ENCODE measurements around the gene TCEAL5.

DNA sequence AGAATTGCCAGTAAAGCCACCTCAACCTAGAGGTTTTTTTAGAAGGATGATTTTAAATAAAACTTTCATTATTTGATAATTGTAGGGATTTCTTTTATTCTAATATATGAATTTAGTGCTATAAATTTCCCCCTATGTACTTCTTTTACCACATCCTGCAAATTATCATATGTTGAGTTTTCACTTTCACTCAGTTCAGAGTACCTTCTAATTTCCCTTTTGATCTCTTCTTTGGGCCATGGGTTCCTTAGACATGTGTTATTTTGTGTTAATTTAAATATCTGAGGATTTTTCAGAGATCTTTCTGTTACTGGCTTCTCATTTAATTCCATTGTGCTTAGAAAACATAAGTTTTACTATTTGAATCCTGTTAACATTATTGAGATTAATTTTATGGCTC lies 28.2 kb upstream of the TCEAL5 start:
- TF ChIP-seq POLR2A (IDR thresholded peaks at IDR 0.05), result no peak
- TF ChIP-seq, protein P1, sequence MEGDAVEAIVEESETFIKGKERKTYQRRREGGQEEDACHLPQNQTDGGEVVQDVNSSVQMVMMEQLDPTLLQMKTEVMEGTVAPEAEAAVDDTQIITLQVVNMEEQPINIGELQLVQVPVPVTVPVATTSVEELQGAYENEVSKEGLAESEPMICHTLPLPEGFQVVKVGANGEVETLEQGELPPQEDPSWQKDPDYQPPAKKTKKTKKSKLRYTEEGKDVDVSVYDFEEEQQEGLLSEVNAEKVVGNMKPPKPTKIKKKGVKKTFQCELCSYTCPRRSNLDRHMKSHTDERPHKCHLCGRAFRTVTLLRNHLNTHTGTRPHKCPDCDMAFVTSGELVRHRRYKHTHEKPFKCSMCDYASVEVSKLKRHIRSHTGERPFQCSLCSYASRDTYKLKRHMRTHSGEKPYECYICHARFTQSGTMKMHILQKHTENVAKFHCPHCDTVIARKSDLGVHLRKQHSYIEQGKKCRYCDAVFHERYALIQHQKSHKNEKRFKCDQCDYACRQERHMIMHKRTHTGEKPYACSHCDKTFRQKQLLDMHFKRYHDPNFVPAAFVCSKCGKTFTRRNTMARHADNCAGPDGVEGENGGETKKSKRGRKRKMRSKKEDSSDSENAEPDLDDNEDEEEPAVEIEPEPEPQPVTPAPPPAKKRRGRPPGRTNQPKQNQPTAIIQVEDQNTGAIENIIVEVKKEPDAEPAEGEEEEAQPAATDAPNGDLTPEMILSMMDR (IDR thresholded peaks at IDR 0.05), result no peak
